GM11168 (cell line): ENCODE measurements around the gene NFIX.

ENCODE experiments used
- in situ Hi-C: fragments of 300-500 bp; cut with MboI; formaldehyde crosslinking; loops from one replicate; pipeline ENCODE4 v1.12.0; 2022; ENCODE audit warnings: low sequenced_read_pairs; ENCODE audit not compliant: unreplicated experiment

NFIX gene

DNA sequence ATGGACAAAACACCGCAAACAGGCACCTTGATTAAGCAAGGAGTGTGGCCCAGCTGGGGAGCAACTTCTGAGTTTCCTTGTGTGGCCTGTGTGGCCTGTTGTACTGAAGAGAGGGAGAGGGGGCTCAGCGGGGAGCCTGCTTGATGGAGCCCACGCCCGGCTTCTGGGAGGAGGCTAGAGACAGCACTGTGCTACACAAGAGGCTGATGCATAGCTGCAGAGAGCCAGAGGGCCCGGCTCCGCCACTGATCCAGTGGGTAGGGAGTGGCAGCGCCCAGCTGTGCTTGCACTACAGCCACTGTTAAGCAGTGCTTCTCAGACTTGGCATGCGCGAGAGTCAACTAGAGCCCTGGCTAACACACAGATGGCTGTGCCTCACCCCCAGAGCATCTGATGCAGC lies 88.4 kb downstream of the NFIX start:
- in situ Hi-C loops, result no loop called here

DNA sequence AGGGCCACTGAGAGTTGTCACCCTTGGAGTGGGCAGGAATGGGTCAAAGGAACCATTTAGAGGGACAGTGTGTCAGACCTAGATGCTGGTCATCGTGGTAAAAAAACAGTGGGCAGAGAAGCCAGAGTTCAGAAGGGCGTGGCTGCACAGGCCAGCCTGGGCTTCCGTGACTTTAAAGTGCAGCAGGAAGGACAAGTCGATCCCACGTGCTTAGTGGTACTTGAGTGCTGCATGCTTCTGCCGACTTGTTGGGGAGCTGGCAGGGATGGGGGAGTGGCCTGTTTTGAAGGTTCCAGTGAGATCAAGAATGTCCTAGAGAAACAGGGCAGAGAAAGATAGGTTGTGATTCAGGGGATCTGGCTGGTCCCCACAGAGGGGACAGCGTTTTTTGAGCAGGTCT lies 90.4 kb downstream of the NFIX start:
- in situ Hi-C loops, result no loop called here

DNA sequence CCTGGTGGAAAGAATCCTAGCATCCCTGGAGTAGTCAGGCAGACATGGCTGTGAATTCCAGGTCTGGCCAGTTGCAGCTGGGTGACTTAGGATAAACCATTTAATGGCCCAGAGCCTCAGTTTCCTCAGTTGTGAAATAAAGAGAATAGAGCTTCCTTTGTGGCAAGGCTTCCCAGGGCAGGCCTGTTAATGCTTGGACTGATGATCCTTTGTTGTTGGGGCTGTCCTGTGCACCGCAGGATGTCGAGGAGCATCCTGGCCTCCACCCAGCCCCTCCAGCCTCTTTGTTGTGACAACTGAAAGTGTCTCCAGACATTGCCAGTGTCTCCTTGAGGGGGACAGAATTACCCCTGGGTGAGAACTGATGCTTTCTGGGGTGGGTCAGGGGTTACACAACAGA lies 91.1 kb downstream of the NFIX start:
- in situ Hi-C loops, result no loop called here

DNA sequence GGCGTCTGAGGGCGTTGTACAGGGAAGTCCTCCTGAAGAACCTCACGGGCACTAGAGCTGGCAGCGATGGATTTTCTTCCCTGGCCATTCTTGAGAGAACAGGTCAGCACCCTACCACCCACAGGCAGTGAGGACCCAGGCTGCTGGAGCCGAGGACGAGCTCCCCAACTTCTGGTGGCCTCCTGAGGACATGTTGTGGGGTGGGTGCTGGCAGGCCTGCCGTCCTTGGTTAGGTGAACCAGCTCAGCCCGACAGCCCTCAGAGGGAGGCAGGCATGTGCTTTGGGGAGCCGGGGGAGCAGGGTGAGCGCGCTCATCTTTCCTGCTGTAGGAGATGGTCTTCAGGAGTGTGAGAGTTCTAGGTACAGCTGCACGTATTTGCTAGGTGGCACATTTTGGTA lies 92.0 kb downstream of the NFIX start:
- in situ Hi-C loops, result no loop called here

DNA sequence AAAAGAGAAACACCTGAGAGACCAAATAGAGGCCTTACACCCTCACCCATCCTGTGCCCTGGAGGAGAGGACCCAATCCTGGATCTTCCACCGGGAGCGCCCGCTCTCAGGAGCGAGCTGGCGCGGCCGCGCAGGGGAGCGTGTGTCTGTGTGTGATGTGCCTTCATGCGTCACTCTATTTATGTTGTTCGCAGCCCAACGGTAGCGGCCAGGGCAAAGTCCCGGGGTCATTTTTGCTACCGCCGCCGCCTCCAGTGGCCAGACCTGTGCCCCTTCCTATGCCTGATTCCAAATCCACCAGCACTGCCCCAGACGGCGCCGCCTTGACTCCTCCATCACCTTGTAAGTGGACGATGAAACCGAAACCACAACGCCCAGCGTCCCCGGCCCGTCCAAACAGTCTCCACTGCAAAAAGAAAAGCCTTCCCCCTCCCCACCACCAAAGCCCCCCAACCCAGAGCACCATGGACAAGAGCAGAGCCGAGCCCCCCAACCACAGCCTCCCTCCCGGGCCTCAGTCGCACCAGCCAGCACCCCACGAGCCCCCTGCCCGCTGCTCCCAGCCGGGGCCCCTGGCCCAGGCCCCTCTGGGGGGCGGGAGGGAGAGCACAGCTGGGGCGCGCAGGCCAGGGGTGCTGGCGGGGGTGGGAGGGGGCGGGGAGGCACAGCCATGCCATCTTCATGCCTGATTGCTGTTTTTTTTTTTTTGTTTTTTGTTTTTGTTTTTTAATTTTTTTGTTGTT lies 92.7 kb downstream of the NFIX start:
- in situ Hi-C loops, result no loop called here

DNA sequence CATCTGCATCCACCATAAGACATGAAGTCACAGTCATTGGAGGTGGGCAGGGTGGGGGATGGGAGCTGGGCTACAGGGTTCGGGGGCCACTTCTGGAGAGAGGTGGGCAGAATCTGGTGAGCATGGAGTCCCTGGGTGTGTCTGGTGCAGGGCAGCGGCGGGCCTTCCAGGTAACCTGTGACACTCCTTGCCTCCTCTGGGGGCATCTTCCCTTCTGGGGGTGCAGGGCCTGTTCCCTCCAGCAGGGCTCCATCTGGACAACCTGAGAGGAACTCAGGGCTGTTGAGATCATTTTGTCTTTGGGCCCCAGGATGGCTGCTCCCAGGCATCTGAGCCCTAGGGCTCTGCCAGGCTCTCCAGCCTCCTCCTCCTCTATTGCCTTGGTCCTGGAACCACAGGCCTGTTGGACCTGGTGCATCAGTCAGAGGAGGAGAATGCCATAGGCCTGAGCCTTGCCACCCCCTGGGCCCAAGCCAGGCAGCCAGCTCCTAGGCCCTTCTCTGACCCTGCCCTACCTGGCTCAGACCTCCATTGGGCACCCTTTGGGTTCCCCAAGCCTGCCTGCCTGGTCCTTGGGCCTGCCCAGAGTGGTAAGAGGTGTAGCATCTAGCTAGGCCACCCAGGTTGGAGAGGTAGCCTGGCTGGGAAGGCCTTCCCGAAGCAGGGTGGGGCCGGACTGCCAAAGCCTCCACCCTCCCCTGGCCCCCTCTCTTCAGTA lies 94.0 kb downstream of the NFIX start:
- in situ Hi-C loops, result no loop called here

DNA sequence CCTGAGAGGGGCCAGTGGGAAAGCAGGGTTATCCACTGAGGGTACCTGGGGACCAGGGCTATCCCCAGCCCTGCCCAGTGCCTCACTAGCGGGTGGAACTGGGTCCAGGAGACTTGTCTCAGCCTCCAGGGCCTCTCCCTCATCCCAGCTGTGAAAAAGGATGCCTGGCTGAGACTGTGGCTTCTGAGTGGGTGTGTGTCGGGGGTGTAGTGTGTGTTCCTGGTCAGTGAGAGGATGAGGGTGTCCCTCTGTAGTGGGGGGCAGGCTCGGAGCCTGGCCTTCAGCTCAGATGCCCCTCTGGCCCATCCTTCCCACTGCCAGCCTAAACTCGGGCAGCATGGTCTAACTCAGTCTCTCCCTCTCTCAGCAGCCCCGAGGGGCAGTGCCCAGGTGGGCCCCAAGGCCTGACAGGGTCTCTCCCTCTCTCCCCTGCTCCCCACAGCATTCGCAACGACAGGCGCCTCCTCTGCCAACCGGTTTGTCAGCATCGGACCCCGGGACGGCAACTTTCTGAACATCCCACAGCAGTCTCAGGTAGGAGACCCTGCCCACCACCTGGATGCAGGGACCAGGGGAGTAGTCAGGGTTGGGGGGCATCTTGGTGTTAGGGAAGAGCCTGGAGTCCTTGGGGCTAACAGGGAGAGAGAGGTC lies 94.7 kb downstream of the NFIX start:
- in situ Hi-C loops, result loop anchor here (5.0 to 10.0 kb wide), 2 partner anchors 45 to 118 kb away; no protein-coding TSS in a partner anchor

DNA sequence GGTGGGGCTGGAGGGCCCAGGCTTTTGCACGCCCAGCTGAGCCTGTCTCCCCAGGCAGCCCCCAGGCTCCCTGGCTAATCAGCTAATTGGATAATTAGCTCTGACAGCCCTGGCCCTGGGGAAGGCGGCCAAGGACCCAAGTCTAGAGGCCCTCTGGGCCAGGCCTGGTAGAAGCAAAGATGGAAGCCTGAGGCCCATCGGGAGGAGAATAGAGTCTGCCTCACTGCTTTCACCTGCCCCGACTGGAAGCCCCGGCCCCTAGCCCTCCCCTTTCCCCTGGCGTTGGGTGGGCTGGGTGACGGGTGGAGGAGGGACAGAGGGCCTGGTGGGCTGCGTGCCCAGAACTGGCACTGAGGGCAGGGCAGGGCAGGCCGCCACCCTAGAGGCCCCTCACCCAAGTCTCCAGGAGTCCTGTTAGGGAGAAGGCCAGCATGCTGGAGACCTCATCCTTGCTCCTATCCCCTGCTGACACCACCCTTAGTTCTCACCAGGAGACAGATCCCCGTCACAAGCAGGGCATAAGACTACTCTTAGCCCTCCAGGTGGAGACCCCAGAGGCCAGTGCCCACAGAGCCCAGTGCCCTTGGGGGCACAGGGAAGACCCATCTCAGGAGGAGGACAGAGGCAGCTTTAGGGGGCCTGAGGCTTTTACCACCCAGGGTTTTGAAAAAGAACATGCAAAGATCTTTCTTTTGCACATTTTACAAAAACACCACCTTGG lies 95.4 kb downstream of the NFIX start:
- in situ Hi-C loops, result loop anchor here (5.0 to 10.0 kb wide), 2 partner anchors 46 to 118 kb away; no protein-coding TSS in a partner anchor

DNA sequence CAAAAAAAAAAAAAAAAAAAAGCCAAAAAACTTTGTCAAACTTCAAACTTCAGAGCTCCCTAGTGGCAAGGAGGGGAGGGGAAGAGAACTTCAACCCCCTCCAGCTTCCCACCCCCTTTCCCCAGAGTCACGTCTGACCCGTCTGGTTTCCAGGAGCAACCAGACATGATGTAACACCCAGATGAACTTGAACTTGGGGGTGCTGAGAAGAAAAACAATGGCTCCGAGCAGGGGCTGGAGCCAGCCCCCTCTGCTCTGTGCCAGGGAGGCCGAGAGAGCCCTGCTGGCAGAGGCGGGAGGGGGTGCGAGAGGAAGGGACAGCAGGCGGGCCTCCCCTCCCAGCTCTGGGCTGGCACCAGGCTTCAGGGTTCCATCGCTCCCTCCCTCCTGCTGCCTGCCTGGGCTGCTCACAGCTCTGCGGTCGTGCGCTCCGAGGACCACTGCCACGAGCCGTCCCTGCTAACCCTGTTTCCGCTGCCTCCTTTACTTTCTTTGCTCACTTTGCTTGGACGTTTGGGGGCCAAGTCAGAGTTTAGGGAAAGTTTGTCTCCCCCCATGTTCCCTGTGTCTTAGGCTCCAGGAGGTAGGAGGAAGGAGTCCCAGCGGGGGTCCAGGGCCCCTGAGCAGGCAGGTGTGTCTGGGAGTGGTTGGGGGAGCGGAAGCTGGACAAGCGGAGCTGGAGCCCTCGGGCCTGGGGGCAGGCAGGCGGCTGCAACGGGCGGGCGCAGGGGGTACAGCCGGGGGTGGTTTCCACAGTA lies 96.3 kb downstream of the NFIX start:
- in situ Hi-C loops, result loop anchor here (5.0 to 10.0 kb wide), 2 partner anchors 47 to 119 kb away; no protein-coding TSS in a partner anchor

DNA sequence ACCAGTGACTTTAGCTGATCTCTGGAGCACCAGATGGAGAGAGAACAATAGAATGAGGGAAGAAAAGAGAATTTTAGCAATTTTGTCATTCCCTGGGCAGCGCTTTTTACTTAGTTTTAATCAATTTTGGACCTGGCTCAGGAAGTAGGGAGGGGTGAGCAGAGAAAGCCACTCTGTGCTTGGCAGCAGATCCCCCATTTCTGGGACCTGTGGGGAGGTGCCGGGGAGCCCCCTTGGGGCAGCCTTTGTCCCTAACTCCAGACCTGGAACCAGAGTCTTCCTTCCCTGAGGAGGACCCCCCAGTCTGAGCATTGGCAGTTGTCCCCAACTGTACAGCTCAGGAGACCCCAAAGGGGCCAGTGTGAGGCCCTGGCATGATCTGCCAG lies 96.9 kb downstream of the NFIX start:
- in situ Hi-C loops, result loop anchor here (5.0 to 10.0 kb wide), 2 partner anchors 47 to 120 kb away; no protein-coding TSS in a partner anchor

DNA sequence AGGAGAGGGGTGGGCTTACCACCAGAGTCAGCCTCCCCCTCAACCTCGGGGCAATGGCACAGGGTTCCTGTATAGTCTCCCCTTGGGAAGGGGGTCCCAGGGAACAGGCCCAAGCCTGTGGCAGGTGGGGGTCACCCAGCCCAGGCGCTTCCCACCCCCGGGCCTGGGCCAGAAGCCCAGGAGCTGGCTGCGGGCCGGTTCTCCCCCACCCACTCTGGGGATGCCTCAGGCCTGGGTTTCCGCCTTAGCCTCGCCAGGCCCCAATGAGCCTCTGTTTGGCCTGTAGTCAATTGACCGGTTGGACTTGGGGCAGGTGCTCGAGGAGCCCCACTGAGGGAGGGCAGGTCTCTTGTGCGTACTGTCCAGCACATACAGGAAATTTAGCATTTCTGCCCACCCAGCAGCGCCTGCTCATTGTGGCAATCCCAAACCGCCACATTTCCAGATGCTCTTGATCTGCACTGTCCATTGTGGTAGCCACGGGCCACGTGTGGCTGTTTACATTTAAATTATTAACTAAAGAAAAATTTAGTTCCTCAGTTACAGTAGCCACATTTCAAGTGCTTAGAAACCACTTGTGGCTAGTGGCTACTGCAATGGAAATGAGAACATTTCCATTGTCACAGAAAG lies 97.4 kb downstream of the NFIX start:
- in situ Hi-C loops, result loop anchor here (5.0 to 10.0 kb wide), 2 partner anchors 48 to 120 kb away; no protein-coding TSS in a partner anchor

DNA sequence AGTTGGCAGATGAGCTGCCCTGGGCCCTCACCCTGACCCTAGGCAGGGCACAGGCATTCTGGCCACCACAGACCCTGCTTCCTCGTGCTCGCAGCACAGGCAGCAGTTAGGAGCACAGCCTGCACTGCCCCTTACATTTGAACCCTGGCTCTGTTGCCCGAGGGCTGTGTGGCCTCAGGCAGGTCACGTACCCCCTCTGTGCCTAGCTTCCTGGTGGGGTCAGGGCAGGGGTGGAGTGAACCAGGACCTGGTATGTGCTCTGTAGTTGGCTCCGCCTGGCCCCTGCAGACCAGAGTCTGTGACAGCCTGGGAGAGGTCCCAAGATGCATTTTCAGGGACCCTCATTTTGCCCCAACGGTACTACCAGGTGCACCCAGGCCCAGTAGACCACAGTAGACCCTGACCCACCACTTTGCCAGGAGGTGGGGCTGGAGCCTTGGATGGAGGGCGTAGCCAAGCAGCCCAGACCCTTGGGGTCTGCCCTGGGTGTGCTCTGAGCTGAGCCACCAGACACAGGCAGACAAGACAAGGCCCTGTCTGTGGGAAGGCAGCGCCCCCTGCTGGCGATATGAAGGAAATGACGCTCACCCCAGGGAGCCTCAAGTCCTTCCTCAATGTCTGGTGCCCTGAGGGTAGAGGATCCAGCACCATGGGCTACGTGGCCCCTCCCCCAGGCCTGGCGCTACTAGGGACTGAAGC lies 98.3 kb downstream of the NFIX start:
- in situ Hi-C loops, result loop anchor here (5.0 to 10.0 kb wide), 2 partner anchors 49 to 121 kb away; no protein-coding TSS in a partner anchor

DNA sequence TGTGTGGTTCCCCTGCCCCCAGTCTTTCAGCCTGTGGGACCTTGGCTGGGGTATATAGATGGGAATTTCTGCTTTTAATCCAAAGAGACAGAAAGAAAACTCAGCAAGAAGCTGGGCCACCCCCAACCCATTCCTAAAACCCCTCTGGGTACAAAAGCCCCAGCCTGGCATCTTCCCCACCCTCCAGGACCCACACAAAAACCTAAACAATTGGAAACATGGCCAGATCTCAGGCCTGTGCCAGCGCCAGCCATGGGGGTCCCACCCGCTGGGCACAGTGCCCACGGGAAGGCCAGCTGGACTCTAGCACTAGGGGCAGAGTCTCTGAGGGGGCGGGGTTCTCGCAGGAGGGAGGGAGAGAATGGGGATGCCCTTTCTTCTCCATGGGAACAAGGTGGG lies 98.8 kb downstream of the NFIX start:
- in situ Hi-C loops, result loop anchor here (5.0 to 10.0 kb wide), 2 partner anchors 49 to 122 kb away; no protein-coding TSS in a partner anchor

DNA sequence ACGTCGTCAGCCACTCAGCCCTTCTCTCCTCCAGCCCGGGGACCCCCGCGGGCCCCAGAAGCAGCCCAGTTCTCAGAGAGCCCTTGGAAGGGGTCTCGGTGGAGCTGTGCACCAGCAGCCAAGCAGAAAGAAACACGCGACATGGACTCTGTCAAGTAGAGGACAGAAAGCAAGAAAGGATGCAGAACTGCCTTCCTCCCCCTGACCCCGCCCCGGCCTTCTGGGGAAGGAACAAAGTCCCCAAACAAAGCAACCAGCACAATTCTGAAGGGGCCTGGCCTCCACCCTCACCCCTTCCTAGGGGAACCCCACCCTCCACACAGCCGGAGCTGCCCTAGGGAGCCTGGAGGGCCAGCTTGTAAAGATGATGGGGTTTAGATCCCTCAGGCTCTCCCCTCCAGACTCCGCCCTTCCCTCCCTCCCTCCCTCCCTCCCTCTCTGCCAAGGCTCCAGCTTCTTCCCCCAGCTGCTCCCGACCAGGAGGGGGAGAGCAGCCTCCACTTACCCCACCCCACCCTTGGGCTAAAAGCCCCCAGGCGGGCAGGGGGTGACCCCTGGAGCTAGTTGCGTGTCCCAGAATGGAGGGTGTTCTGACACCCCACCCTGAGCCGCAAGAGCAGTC lies 99.6 kb downstream of the NFIX start:
- in situ Hi-C loops, result loop anchor here (5.0 to 10.0 kb wide), 2 partner anchors 50 to 123 kb away; no protein-coding TSS in a partner anchor

DNA sequence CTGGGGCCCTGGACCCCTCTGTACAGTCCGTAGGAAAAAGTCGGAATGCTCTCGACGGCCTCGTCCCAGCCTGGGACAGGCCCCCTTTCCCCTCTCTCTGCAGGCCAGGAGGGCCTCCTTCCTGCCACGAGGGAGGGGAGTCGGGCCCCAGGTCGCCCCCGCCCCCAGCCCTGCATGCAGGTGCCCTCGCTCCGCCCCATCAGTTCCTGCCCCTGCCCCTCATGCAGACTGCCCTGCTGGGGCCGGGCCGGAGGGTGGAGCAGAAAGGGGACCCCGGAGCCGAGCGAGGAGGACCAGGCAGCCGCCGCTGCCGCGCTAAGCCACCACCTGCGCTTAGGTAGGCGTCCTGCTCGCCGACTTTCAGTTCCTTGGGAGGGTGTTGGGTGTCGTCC lies 100.1 kb downstream of the NFIX start:
- in situ Hi-C loops, result loop anchor here (10.0 kb wide), 1 partner anchor 51 kb away; no protein-coding TSS in a partner anchor

DNA sequence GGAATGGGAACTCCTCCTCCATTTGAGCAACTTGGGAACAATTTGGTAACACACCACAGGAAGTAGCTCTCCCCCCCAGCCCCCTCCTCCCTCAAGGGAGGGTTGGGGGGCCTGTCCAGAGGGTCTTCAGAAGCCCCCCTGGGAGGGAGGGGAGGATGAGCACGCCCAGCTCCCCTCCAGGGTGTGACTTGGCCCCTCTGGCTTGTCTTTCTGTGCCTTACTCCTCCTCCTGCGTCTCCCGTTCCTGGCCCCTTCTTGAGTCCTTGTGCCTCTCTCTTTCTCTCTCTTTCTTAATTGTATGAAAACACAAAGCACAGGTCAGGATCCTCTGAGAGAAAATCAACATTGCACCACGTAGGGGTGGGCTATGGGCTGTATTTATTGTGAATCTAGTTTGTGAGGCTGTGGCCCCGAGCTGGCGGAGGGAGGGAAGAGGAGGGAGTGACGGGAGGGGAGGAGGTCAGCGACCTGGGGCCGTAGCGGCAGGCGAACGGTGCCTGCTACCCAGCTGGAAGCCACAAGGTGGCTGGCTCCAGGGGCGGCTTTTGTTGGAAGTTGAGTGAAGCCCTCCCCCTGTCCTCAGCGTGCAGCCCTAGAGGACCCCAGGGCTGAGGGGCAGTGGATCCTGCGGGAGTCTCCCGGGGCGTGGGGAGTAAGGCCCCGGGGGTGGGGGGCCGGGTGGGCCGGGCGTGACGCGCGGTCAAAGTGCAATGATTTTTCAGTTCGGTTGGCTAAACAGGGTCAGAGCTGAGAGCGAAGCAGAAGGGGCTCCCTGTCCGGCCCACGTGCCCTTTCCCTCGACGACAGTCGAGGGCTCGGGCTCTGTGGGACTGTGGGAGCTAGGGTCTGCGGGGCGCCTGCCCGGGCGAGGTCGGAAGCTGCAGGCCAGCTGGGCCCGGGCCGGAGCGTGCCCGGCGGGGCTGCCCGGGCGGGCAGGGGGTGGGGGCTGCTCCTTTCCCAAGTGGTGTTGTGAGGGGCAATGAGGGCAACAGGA lies 101.0 kb downstream of the NFIX start:
- in situ Hi-C loops, result loop anchor here (10.0 kb wide), 1 partner anchor 51 kb away; no protein-coding TSS in a partner anchor
